Measurements from ENCODE around the gene FRMD5. TPM values are rescaled to one million over a fixed set of nuclear protein-coding genes. Genes with fewer than 3 reads are reported as not detected.

The FRMD5 gene
- total RNA-seq, 1 experiment from 2014 or later = 27.2 TPM

DNA sequence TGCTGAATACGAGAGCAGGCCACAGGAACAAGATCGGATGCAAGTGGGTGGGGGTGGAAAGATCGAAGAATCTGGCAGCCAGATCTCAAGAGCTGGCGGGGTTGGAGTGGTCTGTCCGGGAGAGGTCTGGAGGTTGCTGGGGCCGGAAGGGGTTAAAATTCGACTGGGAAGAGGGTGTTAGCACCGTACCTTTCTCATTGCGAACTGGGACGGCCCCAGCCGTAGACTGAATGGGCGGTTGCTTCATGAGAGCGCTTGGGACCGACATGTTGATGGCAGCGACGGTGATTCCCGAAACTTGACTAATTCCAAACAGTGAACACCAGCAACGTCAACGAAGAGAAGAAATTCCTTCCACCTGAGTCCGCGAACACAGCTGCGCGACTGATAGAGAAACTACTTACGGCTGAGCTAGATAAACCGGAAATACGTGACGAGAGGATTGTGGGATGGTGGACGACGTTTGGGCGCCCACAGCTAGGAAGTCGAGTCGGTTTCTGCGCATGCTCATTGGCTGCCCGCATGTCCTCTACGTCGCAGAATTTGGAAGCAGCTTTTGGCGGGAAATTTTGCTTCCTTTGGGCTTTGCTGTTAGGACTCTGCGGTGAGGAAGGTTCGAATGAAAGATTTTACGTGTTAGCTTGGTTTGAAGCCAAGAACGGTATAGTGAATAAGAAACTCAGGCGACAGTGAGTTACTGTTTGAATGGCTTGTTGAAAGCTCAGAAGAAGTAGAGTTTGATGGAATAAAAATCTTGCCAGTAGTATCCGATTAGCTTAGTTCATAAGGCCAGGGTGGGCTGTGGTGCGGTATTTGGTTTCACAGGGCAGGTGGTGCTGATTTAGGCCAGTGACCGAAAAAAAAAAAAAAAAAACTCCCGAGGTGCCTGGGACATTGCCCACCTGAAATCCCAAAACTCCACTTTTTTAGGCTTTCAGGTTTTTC, 370.5 kb downstream of the FRMD5 start, which contains the start of gene MFAP1:
TSS of gene MFAP1 (minus strand) at position 389 of the 945 bp plus-strand sequence. CDS start at position 268, 121 bp downstream.
- H3K36me3 ChIP-seq (ENCODE audit: control insufficient read depth in 1 of 2, insufficient read depth in 2 of 2, low read length in 2 of 2) = peaks cover 10 to 12% of the 10 kb centered on the region in 2 experiments
- DNase-seq (ENCODE audit: low read depth, low spot score) = peak; percentile 95
- H3K4me2 ChIP-seq (ENCODE audit: low read length) = peak within 1 kb of the TSS; percentile 89
- ChIA-PET POLR2A (interaction anchor here (0.7 to 1.3 kb wide), 7 partner anchors 8 to 49 kb away, joined by 3 to 7 read pairs (median 3); partner anchors contain the start of genes ELL3, HYPK and SERINC4), RAD21 (ENCODE audit: low non-redundant PET in 1 of 2, low total read pairs in 2 of 2, uncharacterized antibody in 2 of 2, unreplicated experiment in 2 of 2) (no interaction called here), CTCF (no interaction called here)
- H3K9me2 ChIP-seq (ENCODE audit: insufficient read depth) = no peaks in the 10 kb centered on the region
- H3K4me1 ChIP-seq (ENCODE audit: control insufficient read depth in 1 of 2, insufficient read depth in 2 of 2, low read length in 2 of 2) = peaks cover 15 to 41% of the 10 kb centered on the region in 2 experiments
- intact Hi-C loops (cut with micrococcal nuclease) = no loop called here
- ATAC-seq = peak; percentile 83
- peak within 1 kb of the TSS; percentile 83 for H3K9ac ChIP-seq (ENCODE audit: low read length)
- H2AFZ ChIP-seq (ENCODE audit: low read depth, low read length, poor library complexity, severe bottlenecking) = no peak within 1 kb of the TSS
- no peaks in the 10 kb centered on the region for H3K27me3 ChIP-seq (ENCODE audit: insufficient read depth, low read length)
- no peaks in the 10 kb centered on the region for H4K20me1 ChIP-seq (ENCODE audit: insufficient read depth)
- peaks cover 75% of the 10 kb centered on the region for H3K79me2 ChIP-seq (ENCODE audit: insufficient read depth, low read length)
- TF ChIP-seq, protein P1, sequence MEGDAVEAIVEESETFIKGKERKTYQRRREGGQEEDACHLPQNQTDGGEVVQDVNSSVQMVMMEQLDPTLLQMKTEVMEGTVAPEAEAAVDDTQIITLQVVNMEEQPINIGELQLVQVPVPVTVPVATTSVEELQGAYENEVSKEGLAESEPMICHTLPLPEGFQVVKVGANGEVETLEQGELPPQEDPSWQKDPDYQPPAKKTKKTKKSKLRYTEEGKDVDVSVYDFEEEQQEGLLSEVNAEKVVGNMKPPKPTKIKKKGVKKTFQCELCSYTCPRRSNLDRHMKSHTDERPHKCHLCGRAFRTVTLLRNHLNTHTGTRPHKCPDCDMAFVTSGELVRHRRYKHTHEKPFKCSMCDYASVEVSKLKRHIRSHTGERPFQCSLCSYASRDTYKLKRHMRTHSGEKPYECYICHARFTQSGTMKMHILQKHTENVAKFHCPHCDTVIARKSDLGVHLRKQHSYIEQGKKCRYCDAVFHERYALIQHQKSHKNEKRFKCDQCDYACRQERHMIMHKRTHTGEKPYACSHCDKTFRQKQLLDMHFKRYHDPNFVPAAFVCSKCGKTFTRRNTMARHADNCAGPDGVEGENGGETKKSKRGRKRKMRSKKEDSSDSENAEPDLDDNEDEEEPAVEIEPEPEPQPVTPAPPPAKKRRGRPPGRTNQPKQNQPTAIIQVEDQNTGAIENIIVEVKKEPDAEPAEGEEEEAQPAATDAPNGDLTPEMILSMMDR (IDR thresholded peaks at IDR 0.05 in 2 of 3, conservative IDR thresholded peaks at IDR 0.05 in 1 of 3; ENCODE audit: borderline replicate concordance in 1 of 3, insufficient read depth in 1 of 3, low read depth in 2 of 3, low read length in 2 of 3) = no peak
- TF ChIP-seq SIN3A (IDR thresholded peaks at IDR 0.05; ENCODE audit: low read depth) (peak; percentile 96), ELF1 (IDR thresholded peaks at IDR 0.05; ENCODE audit: borderline replicate concordance, low read depth) (peak; percentile 82), EGR1 (IDR thresholded peaks at IDR 0.05; ENCODE audit: low read depth) (0 out of 2 replicates have a peak, but pooled peaks have one; percentile 13), YY1 (IDR thresholded peaks at IDR 0.05; ENCODE audit: extremely low read depth, insufficient replicate concordance, low read depth, low read length) (peak; percentile 74), SP1 (IDR thresholded peaks at IDR 0.05; ENCODE audit: low read depth) (peak; percentile 67; the same call in 1 of the 2 replicates), CBX3 (IDR thresholded peaks at IDR 0.05; ENCODE audit: low read depth) (peak; percentile 87), POLR2A (IDR thresholded peaks at IDR 0.05; ENCODE audit: borderline replicate concordance, extremely low read depth, insufficient read depth, insufficient read length) (peak; percentile 92), SRF (IDR thresholded peaks at IDR 0.05; ENCODE audit: low read depth) (no peak; the same call in 1 of the 2 replicates), TCF7L2 (IDR thresholded peaks at IDR 0.05; ENCODE audit: borderline replicate concordance, extremely low read depth, insufficient read depth, insufficient read length) (no peak), POLR2AphosphoS5 (IDR thresholded peaks at IDR 0.05; ENCODE audit: low read depth, low read length) (peak; percentile 93), JUND (IDR thresholded peaks at IDR 0.05) (no peak), CEBPB (IDR thresholded peaks at IDR 0.05; ENCODE audit: low read depth) (no peak), ZFX (IDR thresholded peaks at IDR 0.05) (no peak)
- TF ChIP-seq, protein P2, sequence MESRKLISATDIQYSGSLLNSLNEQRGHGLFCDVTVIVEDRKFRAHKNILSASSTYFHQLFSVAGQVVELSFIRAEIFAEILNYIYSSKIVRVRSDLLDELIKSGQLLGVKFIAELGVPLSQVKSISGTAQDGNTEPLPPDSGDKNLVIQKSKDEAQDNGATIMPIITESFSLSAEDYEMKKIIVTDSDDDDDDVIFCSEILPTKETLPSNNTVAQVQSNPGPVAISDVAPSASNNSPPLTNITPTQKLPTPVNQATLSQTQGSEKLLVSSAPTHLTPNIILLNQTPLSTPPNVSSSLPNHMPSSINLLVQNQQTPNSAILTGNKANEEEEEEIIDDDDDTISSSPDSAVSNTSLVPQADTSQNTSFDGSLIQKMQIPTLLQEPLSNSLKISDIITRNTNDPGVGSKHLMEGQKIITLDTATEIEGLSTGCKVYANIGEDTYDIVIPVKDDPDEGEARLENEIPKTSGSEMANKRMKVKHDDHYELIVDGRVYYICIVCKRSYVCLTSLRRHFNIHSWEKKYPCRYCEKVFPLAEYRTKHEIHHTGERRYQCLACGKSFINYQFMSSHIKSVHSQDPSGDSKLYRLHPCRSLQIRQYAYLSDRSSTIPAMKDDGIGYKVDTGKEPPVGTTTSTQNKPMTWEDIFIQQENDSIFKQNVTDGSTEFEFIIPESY (IDR thresholded peaks at IDR 0.05; ENCODE audit: extremely low read depth, insufficient replicate concordance, low read length) = peak; percentile 35
- TF ChIP-seq, protein P3, sequence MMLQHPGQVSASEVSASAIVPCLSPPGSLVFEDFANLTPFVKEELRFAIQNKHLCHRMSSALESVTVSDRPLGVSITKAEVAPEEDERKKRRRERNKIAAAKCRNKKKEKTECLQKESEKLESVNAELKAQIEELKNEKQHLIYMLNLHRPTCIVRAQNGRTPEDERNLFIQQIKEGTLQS (IDR thresholded peaks at IDR 0.05) = no peak
- TF ChIP-seq, protein P4, sequence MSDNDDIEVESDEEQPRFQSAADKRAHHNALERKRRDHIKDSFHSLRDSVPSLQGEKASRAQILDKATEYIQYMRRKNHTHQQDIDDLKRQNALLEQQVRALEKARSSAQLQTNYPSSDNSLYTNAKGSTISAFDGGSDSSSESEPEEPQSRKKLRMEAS (IDR thresholded peaks at IDR 0.05) = peak; percentile 97
- BruUV-seq (replicated peaks) = TSS peak; percentile 84
- peak within 1 kb of the TSS; percentile 67 for H3K27ac ChIP-seq (ENCODE audit: low read depth, low read length)
- peak within 1 kb of the TSS; percentile 73 to 90 for H3K4me3 ChIP-seq (replicated peaks in 1 of 2; ENCODE audit: low read depth in 1 of 2, low read length in 2 of 2)
- H3K9me3 ChIP-seq (ENCODE audit: control insufficient read depth in 1 of 2, insufficient read depth in 1 of 2, low read depth in 1 of 2, low read length in 2 of 2) = no peaks in the 10 kb centered on the region
